Fibroblast of skin of scalp (primary cell): ENCODE results near the gene PLEKHA6.

Experiments used
- DNase-seq: peaks from one replicate; pipeline ENCODE4 v3.0.0-alpha.2; 2013

PLEKHA6 gene

DNA sequence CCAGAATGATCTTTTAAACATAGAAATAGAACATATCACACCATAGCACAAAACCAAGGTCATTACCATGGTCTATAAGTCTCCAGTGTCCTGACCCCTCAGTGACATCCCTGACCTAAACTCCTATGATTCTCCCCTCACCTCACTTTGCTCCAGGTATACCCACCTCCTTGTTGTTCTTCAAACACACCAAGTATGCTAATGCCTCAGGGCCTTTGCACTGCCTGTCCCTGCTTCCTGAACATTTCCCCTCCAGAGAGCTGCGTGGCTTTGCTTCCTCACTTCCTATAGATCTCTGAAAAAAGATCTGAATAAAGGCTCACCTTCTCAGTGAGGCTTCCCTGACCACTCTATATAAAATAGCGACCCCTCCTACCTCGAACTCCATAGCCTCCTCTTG lies 147.0 kb downstream of the PLEKHA6 start:
- DNase-seq: no peak

- DNase-seq: no peak
Observed at GRCh38 chr1:204211046-204211445, 148.7 kb downstream of the PLEKHA6 start.

DNA sequence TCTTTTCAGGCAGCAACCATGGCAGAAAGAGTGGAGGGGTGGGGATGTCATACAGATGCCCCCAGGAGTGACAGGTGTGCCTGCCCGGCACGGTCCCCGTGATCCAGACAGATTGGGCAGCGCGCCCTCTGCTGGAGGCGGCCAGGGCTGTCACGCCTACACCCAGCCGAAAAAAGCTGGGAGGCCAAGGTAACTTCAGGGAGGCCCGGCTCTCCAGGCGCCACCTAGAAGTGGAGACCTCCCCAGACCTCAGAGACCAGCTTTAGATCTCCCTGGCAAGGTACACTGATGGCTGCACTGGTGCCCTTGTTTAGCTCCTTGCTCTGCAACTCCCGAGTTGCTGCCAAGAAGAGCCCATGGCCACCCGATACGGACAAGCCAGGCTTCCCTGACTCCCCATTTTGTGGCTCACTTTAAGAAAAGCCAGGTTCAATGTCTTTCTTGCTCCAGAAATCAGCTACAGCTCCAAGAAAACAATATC lies 152.6 kb downstream of the PLEKHA6 start:
- peak; percentile 31 for DNase-seq

- no peak for DNase-seq
Observed at GRCh38 chr1:204206121-204206520, 153.6 kb downstream of the PLEKHA6 start.

DNA sequence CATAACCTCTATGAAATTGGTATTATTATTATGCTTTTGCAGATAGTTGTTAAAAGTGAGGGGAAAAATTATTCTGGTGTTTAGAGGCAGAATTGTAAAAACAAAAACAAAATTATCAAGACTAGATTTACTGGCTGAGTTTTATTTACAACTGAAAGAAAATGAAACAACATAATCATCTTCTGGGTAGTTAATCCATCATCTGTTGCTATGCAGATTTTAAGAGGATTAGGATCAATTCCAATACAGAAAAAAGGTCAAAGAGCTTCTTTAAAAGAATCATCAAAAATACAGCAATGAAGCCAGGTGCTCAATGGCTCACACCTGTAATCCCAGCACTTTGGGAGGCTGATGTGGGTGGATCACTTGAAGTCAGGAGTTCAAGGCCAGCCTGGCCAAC lies 154.2 kb downstream of the PLEKHA6 start:
- no peak for DNase-seq

- no peak for DNase-seq
Observed at GRCh38 chr1:204204944-204205343, 154.8 kb downstream of the PLEKHA6 start.

- no peak for DNase-seq
Observed at GRCh38 chr1:204203206-204203767, 156.4 kb downstream of the PLEKHA6 start.

- no peak for DNase-seq
Observed at GRCh38 chr1:204202481-204202880, 157.2 kb downstream of the PLEKHA6 start.

DNA sequence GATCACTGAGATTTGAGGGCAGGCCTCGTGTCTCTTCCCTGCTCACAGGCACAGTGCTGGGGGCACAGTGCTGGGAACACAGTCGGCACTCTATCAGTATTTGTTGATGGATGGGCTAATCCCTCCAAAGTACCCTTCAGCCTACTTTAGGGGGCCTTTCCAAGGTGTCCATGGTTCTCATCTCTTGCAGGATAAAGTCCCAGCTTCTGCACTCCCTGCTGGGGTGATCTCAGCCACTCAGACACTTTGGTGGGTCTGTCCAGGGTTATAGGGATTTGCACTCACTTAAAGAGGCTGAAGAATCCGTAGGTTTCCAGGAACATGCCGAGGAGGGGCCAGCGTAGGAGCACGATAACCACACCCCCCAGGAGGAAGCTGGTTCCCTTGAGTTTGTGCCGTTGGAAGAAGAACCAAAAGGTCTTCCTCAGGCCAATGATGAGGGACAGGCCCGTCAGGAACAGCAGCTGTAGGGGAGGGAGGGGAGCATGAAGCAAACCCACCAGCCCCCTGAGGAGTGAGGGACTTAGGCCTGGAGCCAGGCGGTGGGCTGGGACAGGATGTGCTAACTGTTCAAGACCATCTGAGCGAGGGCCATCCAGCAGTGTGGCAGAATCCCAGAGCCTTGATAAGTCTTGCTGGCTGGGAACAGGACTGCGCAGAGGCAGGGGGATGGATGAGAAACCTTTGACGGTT lies 158.2 kb downstream of the PLEKHA6 start:
- DNase-seq: no peak

- DNase-seq: no peak
Observed at GRCh38 chr1:204199579-204199978, 160.2 kb downstream of the PLEKHA6 start.

- DNase-seq: peak; percentile 70
Observed at GRCh38 chr1:204198348-204199340, 161.1 kb downstream of the PLEKHA6 start.

DNA sequence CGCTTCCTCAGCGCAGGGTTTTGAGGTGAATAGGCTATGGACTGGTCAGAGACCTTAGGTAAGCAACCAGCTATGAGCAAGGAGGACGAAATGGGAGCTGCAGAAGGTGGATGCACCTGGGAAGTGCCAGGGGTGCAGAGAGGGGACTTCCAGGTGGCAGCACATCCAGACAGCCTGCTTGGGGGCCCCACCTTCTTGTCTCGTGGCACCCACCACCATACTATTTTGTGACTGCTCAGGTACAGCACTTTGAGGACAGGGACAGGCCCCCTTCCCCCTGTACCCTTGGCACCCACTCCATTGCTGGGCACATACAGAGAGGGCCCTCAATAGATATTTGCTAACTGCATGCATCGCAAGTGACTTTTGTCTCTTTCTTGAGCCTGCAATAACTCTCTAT lies 162.7 kb downstream of the PLEKHA6 start:
- no peak for DNase-seq

- no peak for DNase-seq
Observed at GRCh38 chr1:204196068-204196795, 163.5 kb downstream of the PLEKHA6 start, which contains the start of gene KISS1. TSS of gene KISS1 (minus strand) at chr1:204196491. CDS start at chr1:204192876, 3,615 bp downstream.

DNA sequence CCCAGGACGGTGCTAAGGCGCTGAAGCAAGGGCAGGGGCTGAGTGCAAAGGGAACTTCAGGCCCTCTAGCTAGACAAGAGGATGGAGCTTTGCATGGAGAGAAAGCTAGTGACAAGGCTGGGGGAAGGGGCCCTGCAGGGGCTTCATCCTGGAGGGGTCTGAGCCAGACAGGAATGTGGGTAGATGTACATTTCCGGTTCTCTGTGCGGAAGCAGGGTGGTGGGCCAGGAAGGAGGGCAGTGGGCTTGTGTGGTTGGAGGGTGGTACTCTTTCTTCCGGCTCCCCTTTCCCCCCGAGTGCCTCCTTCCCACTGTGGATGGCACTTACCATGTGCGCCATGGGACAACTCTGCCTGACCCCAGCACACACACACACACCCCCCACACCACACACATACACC lies 165.0 kb downstream of the PLEKHA6 start:
- DNase-seq: no peak

- DNase-seq: no peak
Observed at GRCh38 chr1:204194080-204194479, 165.6 kb downstream of the PLEKHA6 start.

- no peak for DNase-seq
Observed at GRCh38 chr1:204192589-204193352, 167.0 kb downstream of the PLEKHA6 start.

- DNase-seq: no peak
Observed at GRCh38 chr1:204192046-204192445, 167.7 kb downstream of the PLEKHA6 start.

DNA sequence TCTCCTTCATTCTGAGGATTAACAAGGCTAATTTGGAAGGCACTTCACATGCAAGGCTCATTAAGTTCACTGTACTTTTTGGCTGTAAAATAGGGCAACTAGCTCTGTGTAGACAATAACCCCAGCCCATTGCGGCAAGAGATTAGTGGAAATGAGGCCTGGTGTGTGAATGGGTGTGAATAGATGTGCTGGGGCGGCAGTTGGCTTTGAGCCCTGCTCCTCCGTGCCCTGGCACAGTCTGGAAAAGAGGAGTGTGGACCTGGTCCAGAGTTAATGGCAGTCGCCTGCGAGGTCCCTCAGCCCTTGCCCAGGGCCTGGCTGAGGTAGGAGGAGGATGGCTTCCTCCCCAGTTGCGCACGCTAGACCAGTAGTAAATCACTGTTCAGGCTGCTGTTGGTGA lies 168.3 kb downstream of the PLEKHA6 start:
- DNase-seq: no peak

DNA sequence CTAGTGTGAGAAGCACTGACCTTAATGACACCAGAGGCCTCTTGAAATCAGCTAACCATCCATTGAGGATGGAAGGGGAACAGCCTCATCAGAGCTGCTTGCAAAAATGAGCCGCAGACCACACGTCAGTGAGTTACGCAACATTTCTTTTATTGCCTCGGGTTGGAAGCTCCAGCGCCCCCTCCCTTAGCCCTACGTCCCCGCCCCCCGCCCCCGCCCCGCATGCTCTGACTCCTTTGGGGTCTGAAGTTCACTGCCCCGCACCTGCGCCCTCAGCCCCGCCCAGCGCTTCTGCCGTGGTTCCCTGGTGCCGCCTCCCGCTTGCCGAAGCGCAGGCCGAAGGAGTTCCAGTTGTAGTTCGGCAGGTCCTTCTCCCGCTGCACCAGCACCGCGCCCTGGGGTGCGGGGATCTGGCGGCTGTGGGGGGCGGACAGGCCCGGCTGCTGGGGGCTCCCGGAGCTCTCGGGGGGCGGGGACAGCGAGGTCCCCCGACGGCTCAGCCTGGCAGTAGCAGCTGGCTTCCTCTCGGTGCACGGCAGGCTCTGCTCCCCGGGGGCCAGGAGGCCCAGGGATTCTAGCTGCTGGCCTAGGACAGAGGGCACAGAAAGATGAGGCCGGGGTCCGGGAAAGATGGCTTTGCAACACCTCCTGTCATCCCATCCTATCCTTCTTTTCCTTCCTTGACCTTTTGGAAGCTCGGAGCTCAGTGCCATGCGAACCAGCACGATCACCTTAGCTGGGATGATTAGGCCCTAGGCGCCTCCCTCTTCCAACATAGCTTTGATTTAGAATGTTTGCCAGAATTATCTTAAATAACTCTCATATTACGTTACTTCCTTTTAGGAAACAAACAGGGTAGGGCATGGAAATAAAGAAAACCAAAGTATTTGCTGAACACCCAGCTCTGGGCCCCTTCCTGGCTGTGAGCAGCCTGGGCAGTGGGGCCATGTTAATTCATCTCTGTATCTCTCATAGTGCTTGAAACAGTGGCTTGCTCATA lies 169.2 kb downstream of the PLEKHA6 start:
- DNase-seq: peak; percentile 53

DNA sequence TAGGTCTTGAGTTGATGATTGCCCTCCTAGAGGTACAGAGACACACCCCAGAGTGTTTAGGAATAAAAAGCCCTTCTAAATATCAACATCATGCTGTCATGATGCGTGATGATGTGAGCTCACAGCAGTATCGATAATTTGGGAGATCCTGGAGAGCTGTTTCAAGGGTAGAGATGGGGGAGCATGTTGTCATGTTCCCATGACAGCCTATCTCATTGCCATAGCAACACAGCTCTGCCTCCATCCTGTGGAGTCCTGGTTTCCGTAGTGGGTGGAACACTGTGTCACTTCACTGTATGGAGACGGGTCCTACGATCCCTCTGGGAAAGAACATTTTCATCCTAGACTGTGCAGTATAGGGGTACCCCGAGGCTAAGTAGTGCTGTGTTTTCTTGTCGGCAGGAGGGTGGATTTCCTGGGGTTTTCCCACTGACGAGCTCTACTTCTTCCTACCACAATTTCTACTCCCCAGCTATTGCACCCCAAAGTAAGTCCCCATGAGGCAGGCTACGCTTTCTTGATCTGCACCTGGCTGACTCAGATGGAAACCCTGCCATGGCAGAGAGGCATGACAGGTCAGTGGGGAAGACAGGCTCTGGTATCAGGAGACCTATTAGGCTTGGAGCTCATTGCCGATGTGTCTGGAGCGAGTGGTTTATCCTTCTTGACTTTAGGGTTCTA lies 170.6 kb downstream of the PLEKHA6 start:
- DNase-seq: no peak
